ENCODE data around the gene MAP3K3.

GRCh38 chr17:63707151-63707550 lies 84.9 kb downstream of the MAP3K3 start:
- TF ChIP-seq NFE2L2 (conservative IDR thresholded peaks at IDR 0.05; ENCODE audit: low read length), result no peak
- TF ChIP-seq REST (IDR thresholded peaks at IDR 0.05), result no peak

All from A549 (cell line).